22Rv1 (cell line): ENCODE measurements around the gene PFKFB3.

ENCODE experiments used
- H3K27ac ChIP-seq: fragments of 450-650 bp; 2 replicates; pipeline ENCODE4 v1.5.1; 2017
- ZFX ChIP-seq: fragments of 450-650 bp; IDR thresholded peaks from 2 replicates; pipeline ENCODE4 v1.6.1; 2017; ENCODE audit warnings: antibody characterized with exemption, borderline replicate concordance
- TF ChIP-seq, protein P1 (sequence below): fragments of 450-650 bp; IDR thresholded peaks from 2 replicates; pipeline ENCODE4 v1.5.1; 2017; ENCODE audit warnings: mild to moderate bottlenecking

The PFKFB3 gene

GRCh38 chr10:6197321-6197720, 5.4 kb upstream of the PFKFB3 start:
- H3K27ac ChIP-seq: no peak overlapping the region
- TF ChIP-seq, protein P1, sequence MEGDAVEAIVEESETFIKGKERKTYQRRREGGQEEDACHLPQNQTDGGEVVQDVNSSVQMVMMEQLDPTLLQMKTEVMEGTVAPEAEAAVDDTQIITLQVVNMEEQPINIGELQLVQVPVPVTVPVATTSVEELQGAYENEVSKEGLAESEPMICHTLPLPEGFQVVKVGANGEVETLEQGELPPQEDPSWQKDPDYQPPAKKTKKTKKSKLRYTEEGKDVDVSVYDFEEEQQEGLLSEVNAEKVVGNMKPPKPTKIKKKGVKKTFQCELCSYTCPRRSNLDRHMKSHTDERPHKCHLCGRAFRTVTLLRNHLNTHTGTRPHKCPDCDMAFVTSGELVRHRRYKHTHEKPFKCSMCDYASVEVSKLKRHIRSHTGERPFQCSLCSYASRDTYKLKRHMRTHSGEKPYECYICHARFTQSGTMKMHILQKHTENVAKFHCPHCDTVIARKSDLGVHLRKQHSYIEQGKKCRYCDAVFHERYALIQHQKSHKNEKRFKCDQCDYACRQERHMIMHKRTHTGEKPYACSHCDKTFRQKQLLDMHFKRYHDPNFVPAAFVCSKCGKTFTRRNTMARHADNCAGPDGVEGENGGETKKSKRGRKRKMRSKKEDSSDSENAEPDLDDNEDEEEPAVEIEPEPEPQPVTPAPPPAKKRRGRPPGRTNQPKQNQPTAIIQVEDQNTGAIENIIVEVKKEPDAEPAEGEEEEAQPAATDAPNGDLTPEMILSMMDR: no peak
- no peak for TF ChIP-seq ZFX

DNA sequence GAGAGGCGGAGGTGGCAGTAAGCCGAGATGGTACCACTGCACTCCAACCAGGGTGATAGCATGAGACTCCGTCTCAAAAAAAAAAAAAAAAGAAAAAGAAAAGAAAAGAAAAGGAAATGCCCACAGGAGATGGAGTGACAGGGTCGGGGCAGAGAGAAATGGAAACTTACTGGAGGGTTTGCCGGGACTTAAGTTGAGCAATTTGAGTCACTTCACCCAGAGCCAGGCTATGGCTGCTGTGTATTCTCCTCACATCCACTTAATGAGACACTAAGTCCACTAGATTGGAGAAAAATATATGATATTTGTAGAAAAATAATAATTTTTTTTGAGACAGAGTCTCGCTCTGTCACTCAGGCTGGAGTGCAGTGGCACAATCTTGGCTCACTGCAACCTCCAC, 4.6 kb upstream of the PFKFB3 start:
- no peak overlapping the region for H3K27ac ChIP-seq
- TF ChIP-seq ZFX: no peak
- TF ChIP-seq, protein P1: no peak

- TF ChIP-seq, protein P1: no peak
- TF ChIP-seq ZFX: no peak
- H3K27ac ChIP-seq: no peak overlapping the region
Measured at GRCh38 chr10:6199131-6199733, 3.5 kb upstream of the PFKFB3 start.

- TF ChIP-seq, protein P1: no peak
- no peak for TF ChIP-seq ZFX
- H3K27ac ChIP-seq: no peak overlapping the region
Measured at GRCh38 chr10:6200440-6200733, 2.3 kb upstream of the PFKFB3 start.

DNA sequence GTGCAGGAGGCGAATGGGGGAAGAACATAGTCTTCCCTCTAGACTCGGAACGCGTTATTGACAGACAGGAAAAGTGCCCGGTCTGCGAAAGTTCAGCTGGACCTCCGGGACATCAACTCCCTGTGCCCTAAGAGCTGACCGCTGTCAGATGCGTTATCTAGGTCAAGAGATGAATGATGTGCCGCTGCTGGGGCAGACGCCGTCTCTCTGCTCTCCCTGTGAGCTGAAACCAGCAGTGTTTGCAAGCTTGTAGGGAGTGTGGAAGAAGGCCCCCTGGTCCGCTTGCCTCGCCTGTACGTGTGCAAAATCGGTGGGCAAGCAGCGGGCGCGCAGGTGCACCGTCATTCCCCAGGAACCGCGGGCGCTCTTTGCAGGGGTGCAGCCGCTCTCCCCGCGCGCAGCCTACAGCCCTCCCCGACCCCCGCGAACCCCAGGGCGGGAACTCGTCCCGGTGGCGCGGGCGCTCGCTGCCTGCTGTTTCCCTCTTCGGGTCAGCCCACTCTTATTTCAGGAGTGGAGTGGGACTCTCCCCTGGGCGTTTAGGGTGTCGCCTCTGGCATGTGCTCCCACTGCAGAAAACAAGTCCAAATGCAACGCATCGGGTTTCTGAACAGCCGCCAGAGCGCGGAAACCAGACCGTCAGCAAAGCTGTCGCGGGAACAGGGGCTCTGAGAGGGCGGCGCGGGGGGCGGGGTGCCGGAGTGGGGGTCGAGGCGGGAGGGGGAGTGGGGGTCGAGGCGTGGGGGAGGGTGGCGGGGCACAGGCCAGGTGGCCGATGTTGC, 1.8 kb upstream of the PFKFB3 start:
- no peak overlapping the region for H3K27ac ChIP-seq

DNA sequence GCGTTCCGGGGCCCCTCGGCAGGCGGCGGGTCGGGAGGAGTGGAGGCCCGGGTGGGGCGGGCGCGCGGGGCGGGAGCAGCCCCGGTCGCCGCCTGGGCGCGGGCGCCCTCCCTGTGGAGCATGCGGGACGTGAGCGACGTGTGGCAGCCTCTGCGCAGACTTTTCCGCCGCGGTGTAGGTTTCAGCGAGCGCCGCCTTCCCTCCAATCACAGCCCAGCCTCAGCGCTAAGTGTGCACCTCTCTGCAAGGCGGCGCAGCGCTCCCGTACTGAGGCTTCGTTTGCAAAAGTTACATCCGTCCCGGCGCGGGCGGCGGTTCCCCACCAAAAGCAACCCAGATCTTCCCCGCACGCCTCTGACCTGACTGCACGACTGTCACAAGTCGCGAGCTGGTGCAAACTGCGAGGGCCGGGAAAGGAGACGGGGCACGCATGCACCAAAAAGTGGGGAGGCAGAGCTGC, 1.2 kb upstream of the PFKFB3 start:
- no peak overlapping the region for H3K27ac ChIP-seq
- TF ChIP-seq ZFX: no peak
- TF ChIP-seq, protein P1: no peak

More for the DNA sequence above, 1.8 kb upstream of the PFKFB3 start:
- TF ChIP-seq, protein P1: no peak
- TF ChIP-seq ZFX: no peak

DNA sequence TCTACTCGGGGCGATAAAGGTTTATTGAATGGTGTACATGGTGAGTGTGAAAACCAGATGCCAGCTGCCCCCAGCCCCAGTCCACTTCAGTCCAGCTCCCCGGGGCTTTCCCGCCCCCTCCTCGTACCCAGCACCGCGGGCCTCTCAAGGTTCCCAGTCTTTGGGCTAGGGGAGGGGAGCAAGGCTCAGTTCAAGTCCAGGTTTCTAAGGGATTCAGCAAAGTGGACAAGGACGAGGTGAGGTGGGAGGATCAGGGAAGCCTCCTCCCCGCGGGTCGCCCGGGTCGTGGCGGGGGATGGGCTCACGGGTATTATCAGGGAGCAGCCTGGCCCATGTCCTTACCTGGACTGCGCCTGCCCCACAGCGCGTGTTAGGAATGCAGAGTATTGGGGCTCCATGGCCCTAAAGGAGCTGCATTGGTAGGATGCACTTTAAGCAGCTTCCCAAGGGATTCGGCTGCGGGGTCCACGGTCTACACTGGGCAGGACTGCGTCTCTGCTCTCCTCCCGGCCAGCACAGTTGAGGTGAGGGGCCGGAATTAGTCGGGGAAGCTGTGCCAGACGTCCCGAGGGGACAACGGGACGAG, 541 bp upstream of the PFKFB3 start:
- no peak overlapping the region for H3K27ac ChIP-seq
- TF ChIP-seq, protein P1: no peak
- no peak for TF ChIP-seq ZFX
